Endodermal cell (in vitro differentiated cells): ENCODE data around the gene ZCCHC9. TPM values are rescaled to one million over a fixed set of nuclear protein-coding genes. Genes with fewer than 3 reads are reported as not detected.
"Not testable (repeated sequence)": the region's sequence is repeated elsewhere in the genome, so short reads cannot be mapped to it uniquely, and the experiment has no call there.

Experiments
- DNase-seq: peaks from one replicate; pipeline ENCODE4 v3.0.0-alpha.2; 2017
- H3K27ac ChIP-seq: 2 replicates; pipeline ENCODE4 v1.5.1; 2013; ENCODE audit warnings: mild to moderate bottlenecking, low read depth, low read length, moderate library complexity
- H3K27me3 ChIP-seq: 2 replicates; pipeline ENCODE4 v1.6.1; 2013; ENCODE audit warnings: mild to moderate bottlenecking, low read length, moderate library complexity; ENCODE audit not compliant: insufficient read depth, control insufficient read depth, poor library complexity, severe bottlenecking
- H3K36me3 ChIP-seq: 2 replicates; pipeline ENCODE4 v1.7.0; 2013; ENCODE audit warnings: mild to moderate bottlenecking, low read length, moderate library complexity; ENCODE audit not compliant: control insufficient read depth, insufficient read depth
- H3K4me1 ChIP-seq: one replicate; pipeline ENCODE4 v1.7.0; 2013; ENCODE audit warnings: low read length; ENCODE audit not compliant: control insufficient read depth, insufficient read depth
- H3K4me3 ChIP-seq: 2 replicates; pipeline ENCODE4 v1.5.1; 2013; ENCODE audit warnings: mild to moderate bottlenecking, low read length, moderate library complexity
- H3K9ac ChIP-seq: 2 replicates; pipeline ENCODE4 v1.6.1; 2013; ENCODE audit warnings: mild to moderate bottlenecking, low read length, moderate library complexity; ENCODE audit not compliant: poor library complexity, severe bottlenecking; ENCODE audit errors: extremely low read depth
- H3K9me3 ChIP-seq: 2 replicates; pipeline ENCODE4 v1.6.1; 2013; ENCODE audit warnings: mild to moderate bottlenecking, low read length, moderate library complexity; ENCODE audit not compliant: control insufficient read depth
- H3K27ac Mint-ChIP-seq: 2 replicates; pipeline ENCODE4 v1.8.0; 2020; ENCODE audit warnings: mixed read lengths
- H3K27me3 Mint-ChIP-seq: 2 replicates; pipeline ENCODE4 v1.8.0; 2021; ENCODE audit warnings: mild to moderate bottlenecking, mixed read lengths; ENCODE audit not compliant: insufficient read depth
- H3K36me3 Mint-ChIP-seq: 2 replicates; pipeline ENCODE4 v1.8.0; 2020; ENCODE audit warnings: low read depth, mixed read lengths
- H3K4me1 Mint-ChIP-seq: 2 replicates; pipeline ENCODE4 v1.8.0; 2020; ENCODE audit warnings: mixed read lengths
- H3K4me3 Mint-ChIP-seq: 2 replicates; pipeline ENCODE4 v1.8.0; 2020; ENCODE audit warnings: mild to moderate bottlenecking, moderate library complexity, mixed read lengths
- H3K9me3 Mint-ChIP-seq: 2 replicates; pipeline ENCODE4 v1.8.0; 2020; ENCODE audit warnings: mild to moderate bottlenecking, mixed read lengths
- CTCF ChIP-seq: fragments of 200-600 bp; sonication (generic); conservative IDR thresholded peaks from 2 replicates; pipeline ENCODE4 v1.5.0; 2021; ENCODE audit warnings: antibody characterized with exemption, mild to moderate bottlenecking
- WGBS, 2 experiments: methylation state at CpG; one replicate each; pipeline versions ENCODE4 v1.1.5 to v1.1.7; 2013; ENCODE audit warnings: missing lambda C conversion rate in 2 of 2, mixed read lengths in 1 of 2; ENCODE audit not compliant: insufficient coverage in 1 of 2, insufficient read length in 1 of 2; 5-methylcytosine and 5-hydroxymethylcytosine counted together
- total RNA-seq, 2 donors: library from RNA; stranded (reverse); fragmentation: NEBNext Ultra II Directional in 1 of 2; extraction: Animal tissue kit (Norgen Biotek cat#: 25700) in 1 of 2; gene quantifications; 2 replicates in 1 of 2; 3 replicates in 1 of 2; pipeline ENCODE4 v1.2.1, GENCODE V29; 2021

Gene ZCCHC9
- total RNA-seq, 2 donors from 2014 or later, result 40.1 to 40.8 TPM

GRCh38 chr5:81253875-81254274 is 47.5 kb upstream of the ZCCHC9 start:
- Mint-ChIP-seq H3K4me1 (no peaks in the 10 kb centered on the region), H3K27me3 (no peaks in the 10 kb centered on the region), H3K4me3 (no peak overlapping the region), H3K9me3 (peaks cover 2% of the 10 kb centered on the region), H3K27ac (no peak overlapping the region), H3K36me3 (peaks cover 16% of the 10 kb centered on the region)
- peaks cover 8% of the 10 kb centered on the region for H3K9me3 ChIP-seq
- no peak overlapping the region for H3K27ac ChIP-seq
- DNase-seq, result no peak
- no peak for TF ChIP-seq CTCF
- H3K9ac ChIP-seq, result no peak overlapping the region
- no peaks in the 10 kb centered on the region for H3K27me3 ChIP-seq
- H3K36me3 ChIP-seq, result peaks cover 7% of the 10 kb centered on the region
- 97 to 100% methylated on average over 4 of the region's 4 CpGs for WGBS, 2 experiments
- H3K4me3 ChIP-seq, result no peak overlapping the region
- H3K4me1 ChIP-seq, result no peaks in the 10 kb centered on the region

GRCh38 chr5:81254886-81255559 is 46.4 kb upstream of the ZCCHC9 start:
- Histone ChIP-seq H3K9me3 (peaks cover 4% of the 10 kb centered on the region), H3K27ac (no peak overlapping the region), H3K36me3 (peaks cover 7% of the 10 kb centered on the region), H3K4me1 (no peaks in the 10 kb centered on the region), H3K4me3 (no peak overlapping the region), H3K9ac (no peak overlapping the region), H3K27me3 (no peaks in the 10 kb centered on the region)
- no peak for TF ChIP-seq CTCF
- Mint-ChIP-seq H3K36me3 (peaks cover 20% of the 10 kb centered on the region), H3K27me3 (no peaks in the 10 kb centered on the region), H3K9me3 (peaks cover 6% of the 10 kb centered on the region), H3K4me3 (no peak overlapping the region), H3K27ac (no peak overlapping the region), H3K4me1 (no peaks in the 10 kb centered on the region)
- no peak for DNase-seq
- 94% methylated on average over 19 to 21 of the region's 21 CpGs for WGBS, 2 experiments

GRCh38 chr5:81256766-81257165 is 44.6 kb upstream of the ZCCHC9 start:
- Mint-ChIP-seq H3K4me3 (no peak overlapping the region), H3K4me1 (no peaks in the 10 kb centered on the region), H3K27ac (no peak overlapping the region), H3K9me3 (peaks cover 21% of the 10 kb centered on the region), H3K36me3 (peaks cover 30% of the 10 kb centered on the region), H3K27me3 (no peaks in the 10 kb centered on the region)
- H3K27me3 ChIP-seq, result no peaks in the 10 kb centered on the region
- no peak overlapping the region for H3K9ac ChIP-seq
- H3K4me1 ChIP-seq, result no peaks in the 10 kb centered on the region
- WGBS, 2 experiments, result 80 to 100% methylated on average over 1 of the region's 1 CpG
- no peaks in the 10 kb centered on the region for H3K9me3 ChIP-seq
- TF ChIP-seq CTCF, result no peak
- H3K36me3 ChIP-seq, result no peaks in the 10 kb centered on the region
- no peak overlapping the region for H3K27ac ChIP-seq
- DNase-seq, result no peak
- H3K4me3 ChIP-seq, result no peak overlapping the region

- H3K4me3 ChIP-seq, H3K27ac ChIP-seq, H3K27me3 ChIP-seq, H3K4me1 Mint-ChIP-seq, H3K9ac ChIP-seq, DNase-seq, H3K27me3 Mint-ChIP-seq, H3K4me1 ChIP-seq, H3K27ac Mint-ChIP-seq, H3K4me3 Mint-ChIP-seq, H3K36me3 ChIP-seq: not testable (repeated sequence)
- Mint-ChIP-seq H3K9me3 (peaks cover 43% of the 10 kb centered on the region), H3K36me3 (peaks cover 45% of the 10 kb centered on the region)
- WGBS, 2 experiments, result 100% methylated on average over 1 of the region's 1 CpG; no CpG with 5 or more reads in 1 of the 2 experiments
- H3K9me3 ChIP-seq, result peaks cover 19% of the 10 kb centered on the region
Observed at GRCh38 chr5:81262796-81263195, 38.6 kb upstream of the ZCCHC9 start.
